Tibial artery (tissue), 4 donors: ENCODE measurements around the gene SARS1.

ENCODE experiments used
- DNase-seq, 2 donors: peaks; one replicate each; pipeline ENCODE4 v3.0.0-alpha.2; 2019
- H3K27ac ChIP-seq, 2 donors: fragments of 200-600 bp; sonication (generic) in 1 of 2; 1 replicate in 1 of 2; 2 replicates in 1 of 2; pipeline ENCODE4 v1.5.1; 2018 to 2019; ENCODE audit warnings: mild to moderate bottlenecking in 1 of 2
- H3K27me3 ChIP-seq, 2 donors: fragments of 200-600 bp; sonication (generic) in 1 of 2; one replicate each; pipeline versions ENCODE4 v1.5.1 to v1.6.0; 2016 to 2019
- H3K36me3 ChIP-seq, 3 donors: fragments of 200-600 bp; sonication (generic) in 2 of 3; one replicate each; pipeline ENCODE4 v1.5.1; 2016 to 2019; ENCODE audit warnings: mild to moderate bottlenecking in 2 of 3
- H3K4me1 ChIP-seq, 4 donors: fragments of 200-600 bp; sonication (generic) in 2 of 4; 1 replicate in 3 of 4; 2 replicates in 1 of 4; pipeline ENCODE4 v1.5.1; 2016 to 2019
- H3K4me3 ChIP-seq, 2 donors: fragments of 200-600 bp; sonication (generic) in 1 of 2; 1 replicate in 1 of 2; 2 replicates in 1 of 2; pipeline ENCODE4 v1.5.1; 2018 to 2019; ENCODE audit warnings: mild to moderate bottlenecking in 2 of 2
- H3K9me3 ChIP-seq, 3 donors: fragments of 200-600 bp; sonication (generic) in 1 of 3; one replicate each; pipeline ENCODE4 v1.5.1; 2016 to 2019
- CTCF ChIP-seq, 2 experiments: fragments of 200-600 bp in 1 of 2; fragments of 450-650 bp in 1 of 2; IDR thresholded peaks; one replicate each; pipeline ENCODE4 v1.5.1; 2017 to 2019; ENCODE audit warnings: antibody characterized with exemption in 2 of 2, mild to moderate bottlenecking in 1 of 2, moderate library complexity in 1 of 2
- intact Hi-C: fragments of 100-400 bp; cut with DNase I; formaldehyde crosslinking; loops from one replicate; pipeline ENCODE4 v1.15.0; 2023; ENCODE audit warnings: low total_unique reads

SARS1 gene

GRCh38 chr1:109259674-109260557 is 46.2 kb downstream of the SARS1 start:
- Histone ChIP-seq H3K36me3 (peaks cover 0 to 29% (median 9%) of the 10 kb centered on the region in 3 donors), H3K9me3 (no peaks in the 10 kb centered on the region), H3K27me3 (no peaks in the 10 kb centered on the region), H3K27ac (no peak overlapping the region), H3K4me1 (peaks cover 0 to 24% (median 7%) of the 10 kb centered on the region in 4 donors), H3K4me3 (no peak overlapping the region)
- TF ChIP-seq CTCF (IDR thresholded peaks at IDR 0.05): no peak
- DNase-seq: no peak
- intact Hi-C loops: loop anchor here (10.0 kb wide), 1 partner anchor 225 kb away; the partner anchor contains the start of gene ATXN7L2

- Histone ChIP-seq H3K9me3 (no peaks in the 10 kb centered on the region), H3K36me3 (peaks cover 0 to 40% (median 9%) of the 10 kb centered on the region in 3 donors), H3K27me3 (no peaks in the 10 kb centered on the region), H3K4me1 (peaks cover 0 to 15% (median 3%) of the 10 kb centered on the region in 4 donors), H3K27ac (no peak overlapping the region), H3K4me3 (no peak overlapping the region)
- no peak for DNase-seq
- no peak for TF ChIP-seq CTCF (IDR thresholded peaks at IDR 0.05)
- intact Hi-C loops: loop anchor here (10.0 kb wide), 1 partner anchor 224 kb away; the partner anchor contains the start of gene ATXN7L2
These were observed 47.3 kb downstream of the SARS1 start for GRCh38 chr1:109261006-109261405.

GRCh38 chr1:109261578-109261977 is 47.9 kb downstream of the SARS1 start:
- H3K27ac ChIP-seq: no peak overlapping the region
- peaks cover 0 to 15% (median 3%) of the 10 kb centered on the region in 4 donors for H3K4me1 ChIP-seq
- intact Hi-C loops: loop anchor here (10.0 kb wide), 1 partner anchor 223 kb away; the partner anchor contains the start of gene ATXN7L2
- no peak overlapping the region for H3K4me3 ChIP-seq
- no peak for DNase-seq
- TF ChIP-seq CTCF (IDR thresholded peaks at IDR 0.05): no peak
- H3K27me3 ChIP-seq: no peaks in the 10 kb centered on the region
- peaks cover 0 to 43% (median 9%) of the 10 kb centered on the region in 3 donors for H3K36me3 ChIP-seq
- H3K9me3 ChIP-seq: no peaks in the 10 kb centered on the region

GRCh38 chr1:109262231-109263055 is 48.7 kb downstream of the SARS1 start:
- peaks cover 0 to 45% (median 9%) of the 10 kb centered on the region in 3 donors for H3K36me3 ChIP-seq
- peaks cover 0 to 15% (median 3%) of the 10 kb centered on the region in 4 donors for H3K4me1 ChIP-seq

More at GRCh38 chr1:109262231-109263055, 48.7 kb downstream of the SARS1 start:
- Histone ChIP-seq H3K27ac (no peak overlapping the region), H3K9me3 (no peaks in the 10 kb centered on the region), H3K4me3 (no peak overlapping the region), H3K27me3 (no peaks in the 10 kb centered on the region)
- no peak for TF ChIP-seq CTCF (IDR thresholded peaks at IDR 0.05)
- DNase-seq: no peak
- intact Hi-C loops: loop anchor here (10.0 kb wide), 1 partner anchor 222 kb away; the partner anchor contains the start of gene ATXN7L2
